Ramos (cell line): ENCODE results near the gene PKD1L1.

Experiments used
- in situ Hi-C: fragments of 300-500 bp; cut with MboI; formaldehyde crosslinking; loops from one replicate; pipeline ENCODE4 v1.14.3; 2022; ENCODE audit warnings: low sequenced_read_pairs; ENCODE audit not compliant: unreplicated experiment

The PKD1L1 gene

GRCh38 chr7:47907981-47908616 lies 40.2 kb downstream of the PKD1L1 start:
- in situ Hi-C loops, result no loop called here

- in situ Hi-C loops, result no loop called here
Observed at GRCh38 chr7:47906883-47907282, 41.4 kb downstream of the PKD1L1 start.

GRCh38 chr7:47905076-47905920 lies 43.0 kb downstream of the PKD1L1 start:
- in situ Hi-C loops, result no loop called here

- in situ Hi-C loops, result no loop called here
Observed at GRCh38 chr7:47902013-47902412, 46.3 kb downstream of the PKD1L1 start.

GRCh38 chr7:47901542-47901941 lies 46.7 kb downstream of the PKD1L1 start:
- in situ Hi-C loops, result no loop called here

- in situ Hi-C loops, result no loop called here
Observed at GRCh38 chr7:47897831-47898230, 50.4 kb downstream of the PKD1L1 start.

- in situ Hi-C loops, result no loop called here
Observed at GRCh38 chr7:47896809-47897423, 51.4 kb downstream of the PKD1L1 start.

- in situ Hi-C loops, result no loop called here
Observed at GRCh38 chr7:47895026-47895425, 53.2 kb downstream of the PKD1L1 start.

- in situ Hi-C loops, result no loop called here
Observed at GRCh38 chr7:47893721-47894365, 54.4 kb downstream of the PKD1L1 start.

- in situ Hi-C loops, result no loop called here
Observed at GRCh38 chr7:47893238-47893637, 55.0 kb downstream of the PKD1L1 start.

GRCh38 chr7:47890606-47891005 lies 57.7 kb downstream of the PKD1L1 start:
- in situ Hi-C loops, result no loop called here

- in situ Hi-C loops, result no loop called here
Observed at GRCh38 chr7:47890125-47890524, 58.1 kb downstream of the PKD1L1 start.

- in situ Hi-C loops, result no loop called here
Observed at GRCh38 chr7:47889723-47890122, 58.5 kb downstream of the PKD1L1 start.

- in situ Hi-C loops, result no loop called here
Observed at GRCh38 chr7:47888371-47889265, 59.6 kb downstream of the PKD1L1 start.

GRCh38 chr7:47887016-47887640 lies 61.1 kb downstream of the PKD1L1 start:
- in situ Hi-C loops, result no loop called here

GRCh38 chr7:47885987-47886811 lies 62.1 kb downstream of the PKD1L1 start:
- in situ Hi-C loops, result no loop called here

- in situ Hi-C loops, result no loop called here
Observed at GRCh38 chr7:47885309-47885986, 62.8 kb downstream of the PKD1L1 start.

GRCh38 chr7:47884675-47885074 lies 63.6 kb downstream of the PKD1L1 start:
- in situ Hi-C loops, result no loop called here
